Measurements from ENCODE around the gene LY6G6C. TPM values are rescaled to one million over a fixed set of nuclear protein-coding genes. Genes with fewer than 3 reads are reported as not detected.

Gene LY6G6C
- total and polyA plus RNA-seq, 10 of the 15 experiments (the other 5 are each of a cell fraction or from before 2014, with no cell fraction given), result not detected

DNA sequence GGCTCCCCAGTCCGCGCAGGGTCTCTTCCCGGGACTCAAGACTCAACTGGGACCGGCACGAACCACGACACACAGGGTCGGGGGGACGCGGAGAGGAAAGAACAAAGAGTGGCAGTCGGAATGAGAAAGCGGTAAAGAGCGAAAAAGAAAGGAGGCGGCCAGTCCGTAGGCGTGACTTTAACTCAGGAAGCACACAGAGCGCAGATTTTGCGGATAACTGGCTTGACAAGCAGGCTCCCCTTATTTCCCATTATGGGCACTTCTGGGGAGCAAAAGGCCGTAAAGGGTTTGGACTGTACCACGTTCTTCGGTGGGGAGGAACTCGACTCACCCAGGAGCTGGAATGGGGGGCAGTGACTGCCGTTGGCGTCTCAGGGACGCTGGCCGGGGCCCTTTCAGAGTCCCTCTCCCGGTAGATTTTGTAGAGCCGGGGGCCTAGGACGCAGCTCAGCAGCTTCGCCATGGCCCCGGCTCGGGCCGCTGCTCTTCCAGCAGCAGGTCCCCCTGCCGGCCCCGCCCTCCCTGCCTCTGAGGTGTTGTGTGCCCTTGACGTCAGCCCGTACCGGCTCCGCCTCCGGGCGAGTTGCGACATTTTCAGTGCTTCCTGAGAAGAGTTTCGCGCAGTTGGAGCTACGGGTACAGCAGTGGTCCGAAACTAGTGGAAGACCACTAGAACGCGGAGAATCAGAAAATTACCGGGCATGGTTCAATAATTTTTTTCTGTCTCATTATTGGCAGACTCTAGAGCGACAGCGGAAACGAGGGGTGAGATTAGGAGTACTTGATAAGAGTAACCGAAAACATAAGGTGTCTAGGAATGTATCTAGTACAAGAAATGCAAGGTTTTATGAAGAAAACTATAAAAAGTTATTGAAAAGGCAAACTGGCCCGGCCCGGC lies 18.5 kb downstream of the LY6G6C start, which contains the start of gene ABHD16A (continued):
- TF ChIP-seq, protein P1, sequence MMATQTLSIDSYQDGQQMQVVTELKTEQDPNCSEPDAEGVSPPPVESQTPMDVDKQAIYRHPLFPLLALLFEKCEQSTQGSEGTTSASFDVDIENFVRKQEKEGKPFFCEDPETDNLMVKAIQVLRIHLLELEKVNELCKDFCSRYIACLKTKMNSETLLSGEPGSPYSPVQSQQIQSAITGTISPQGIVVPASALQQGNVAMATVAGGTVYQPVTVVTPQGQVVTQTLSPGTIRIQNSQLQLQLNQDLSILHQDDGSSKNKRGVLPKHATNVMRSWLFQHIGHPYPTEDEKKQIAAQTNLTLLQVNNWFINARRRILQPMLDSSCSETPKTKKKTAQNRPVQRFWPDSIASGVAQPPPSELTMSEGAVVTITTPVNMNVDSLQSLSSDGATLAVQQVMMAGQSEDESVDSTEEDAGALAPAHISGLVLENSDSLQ (IDR thresholded peaks at IDR 0.05), result peak; percentile 55
- TF ChIP-seq, protein P2, sequence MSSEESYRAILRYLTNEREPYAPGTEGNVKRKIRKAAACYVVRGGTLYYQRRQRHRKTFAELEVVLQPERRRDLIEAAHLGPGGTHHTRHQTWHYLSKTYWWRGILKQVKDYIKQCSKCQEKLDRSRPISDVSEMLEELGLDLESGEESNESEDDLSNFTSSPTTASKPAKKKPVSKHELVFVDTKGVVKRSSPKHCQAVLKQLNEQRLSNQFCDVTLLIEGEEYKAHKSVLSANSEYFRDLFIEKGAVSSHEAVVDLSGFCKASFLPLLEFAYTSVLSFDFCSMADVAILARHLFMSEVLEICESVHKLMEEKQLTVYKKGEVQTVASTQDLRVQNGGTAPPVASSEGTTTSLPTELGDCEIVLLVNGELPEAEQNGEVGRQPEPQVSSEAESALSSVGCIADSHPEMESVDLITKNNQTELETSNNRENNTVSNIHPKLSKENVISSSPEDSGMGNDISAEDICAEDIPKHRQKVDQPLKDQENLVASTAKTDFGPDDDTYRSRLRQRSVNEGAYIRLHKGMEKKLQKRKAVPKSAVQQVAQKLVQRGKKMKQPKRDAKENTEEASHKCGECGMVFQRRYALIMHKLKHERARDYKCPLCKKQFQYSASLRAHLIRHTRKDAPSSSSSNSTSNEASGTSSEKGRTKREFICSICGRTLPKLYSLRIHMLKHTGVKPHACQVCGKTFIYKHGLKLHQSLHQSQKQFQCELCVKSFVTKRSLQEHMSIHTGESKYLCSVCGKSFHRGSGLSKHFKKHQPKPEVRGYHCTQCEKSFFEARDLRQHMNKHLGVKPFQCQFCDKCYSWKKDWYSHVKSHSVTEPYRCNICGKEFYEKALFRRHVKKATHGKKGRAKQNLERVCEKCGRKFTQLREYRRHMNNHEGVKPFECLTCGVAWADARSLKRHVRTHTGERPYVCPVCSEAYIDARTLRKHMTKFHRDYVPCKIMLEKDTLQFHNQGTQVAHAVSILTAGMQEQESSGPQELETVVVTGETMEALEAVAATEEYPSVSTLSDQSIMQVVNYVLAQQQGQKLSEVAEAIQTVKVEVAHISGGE (CRISPR knock-in tag; IDR thresholded peaks at IDR 0.05), result no peak
- TF ChIP-seq IRF4 (IDR thresholded peaks at IDR 0.05; ENCODE audit: low read depth, low read length) (0 out of 2 replicates have a peak, but pooled peaks have one; percentile 5), MTA2 (IDR thresholded peaks at IDR 0.05; ENCODE audit: low read depth) (0 out of 2 replicates have a peak, but pooled peaks have one; percentile 25), MTA3 (IDR thresholded peaks at IDR 0.05; ENCODE audit: borderline replicate concordance, low read length) (no peak), RFX5 (IDR thresholded peaks at IDR 0.05; ENCODE audit: low read depth, low read length) (no peak), NR2F1 (conservative IDR thresholded peaks at IDR 0.05) (peak; percentile 58; the same call in 1 of the 2 replicates), CREM (IDR thresholded peaks at IDR 0.05; ENCODE audit: low read depth) (peak; percentile 92), JUND (IDR thresholded peaks at IDR 0.05; ENCODE audit: low read depth, low read length) (peak; percentile 96), SMC3 (IDR thresholded peaks at IDR 0.05; ENCODE audit: borderline replicate concordance, low read length) (peak; percentile 2; the same call in 1 of the 2 replicates), ZZZ3 (IDR thresholded peaks at IDR 0.05; ENCODE audit: control insufficient read depth, insufficient read length, low read depth) (no peak), SREBF2 (IDR thresholded peaks at IDR 0.05; ENCODE audit: low read length) (peak; percentile 73; the same call in 1 of the 2 replicates), ZNF622 (IDR thresholded peaks at IDR 0.05) (no peak), CBX5 (IDR thresholded peaks at IDR 0.05; ENCODE audit: low read depth) (no peak)
- TF ChIP-seq, protein P3, sequence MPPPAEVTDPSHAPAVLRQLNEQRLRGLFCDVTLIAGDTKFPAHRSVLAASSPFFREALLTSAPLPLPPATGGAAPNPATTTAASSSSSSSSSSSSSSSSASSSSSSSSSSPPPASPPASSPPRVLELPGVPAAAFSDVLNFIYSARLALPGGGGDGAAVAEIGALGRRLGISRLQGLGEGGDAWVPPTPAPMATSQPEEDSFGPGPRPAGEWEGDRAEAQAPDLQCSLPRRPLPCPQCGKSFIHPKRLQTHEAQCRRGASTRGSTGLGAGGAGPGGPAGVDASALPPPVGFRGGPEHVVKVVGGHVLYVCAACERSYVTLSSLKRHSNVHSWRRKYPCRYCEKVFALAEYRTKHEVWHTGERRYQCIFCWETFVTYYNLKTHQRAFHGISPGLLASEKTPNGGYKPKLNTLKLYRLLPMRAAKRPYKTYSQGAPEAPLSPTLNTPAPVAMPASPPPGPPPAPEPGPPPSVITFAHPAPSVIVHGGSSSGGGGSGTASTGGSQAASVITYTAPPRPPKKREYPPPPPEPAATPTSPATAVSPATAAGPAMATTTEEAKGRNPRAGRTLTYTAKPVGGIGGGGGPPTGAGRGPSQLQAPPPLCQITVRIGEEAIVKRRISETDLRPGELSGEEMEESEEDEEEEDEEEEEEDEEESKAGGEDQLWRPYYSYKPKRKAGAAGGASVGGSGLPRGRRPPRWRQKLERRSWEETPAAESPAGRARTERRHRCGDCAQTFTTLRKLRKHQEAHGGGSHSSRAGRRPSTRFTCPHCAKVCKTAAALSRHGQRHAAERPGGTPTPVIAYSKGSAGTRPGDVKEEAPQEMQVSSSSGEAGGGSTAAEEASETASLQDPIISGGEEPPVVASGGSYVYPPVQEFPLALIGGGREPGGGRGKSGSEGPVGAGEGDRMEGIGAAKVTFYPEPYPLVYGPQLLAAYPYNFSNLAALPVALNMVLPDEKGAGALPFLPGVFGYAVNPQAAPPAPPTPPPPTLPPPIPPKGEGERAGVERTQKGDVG (CRISPR knock-in tag; IDR thresholded peaks at IDR 0.05), result no peak
- TF ChIP-seq, protein P4, sequence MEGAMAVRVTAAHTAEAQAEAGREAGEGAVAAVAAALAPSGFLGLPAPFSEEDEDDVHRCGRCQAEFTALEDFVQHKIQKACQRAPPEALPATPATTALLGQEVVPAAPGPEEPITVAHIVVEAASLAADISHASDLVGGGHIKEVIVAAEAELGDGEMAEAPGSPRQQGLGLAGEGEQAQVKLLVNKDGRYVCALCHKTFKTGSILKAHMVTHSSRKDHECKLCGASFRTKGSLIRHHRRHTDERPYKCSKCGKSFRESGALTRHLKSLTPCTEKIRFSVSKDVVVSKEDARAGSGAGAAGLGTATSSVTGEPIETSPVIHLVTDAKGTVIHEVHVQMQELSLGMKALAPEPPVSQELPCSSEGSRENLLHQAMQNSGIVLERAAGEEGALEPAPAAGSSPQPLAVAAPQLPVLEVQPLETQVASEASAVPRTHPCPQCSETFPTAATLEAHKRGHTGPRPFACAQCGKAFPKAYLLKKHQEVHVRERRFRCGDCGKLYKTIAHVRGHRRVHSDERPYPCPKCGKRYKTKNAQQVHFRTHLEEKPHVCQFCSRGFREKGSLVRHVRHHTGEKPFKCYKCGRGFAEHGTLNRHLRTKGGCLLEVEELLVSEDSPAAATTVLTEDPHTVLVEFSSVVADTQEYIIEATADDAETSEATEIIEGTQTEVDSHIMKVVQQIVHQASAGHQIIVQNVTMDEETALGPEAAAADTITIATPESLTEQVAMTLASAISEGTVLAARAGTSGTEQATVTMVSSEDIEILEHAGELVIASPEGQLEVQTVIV (IDR thresholded peaks at IDR 0.05; ENCODE audit: borderline replicate concordance, partially characterized antibody), result peak; percentile 97

All from GM12878 (cell line).